C4-2B (cell line): ENCODE results near the gene ATP1A4.

Source experiments
- CTCF ChIP-seq: fragments of 450-650 bp; conservative IDR thresholded peaks from 2 replicates; pipeline ENCODE4 v1.5.1; 2017; ENCODE audit warnings: mild to moderate bottlenecking
- ZFX ChIP-seq: fragments of 450-650 bp; IDR thresholded peaks from 2 replicates; pipeline ENCODE4 v1.6.1; 2017

GRCh38 chr1:160113407-160113806 is 38.0 kb upstream of the ATP1A4 start:
- TF ChIP-seq CTCF (no peak), ZFX (no peak)
